ENCODE results near the gene IMMT.

DNA sequence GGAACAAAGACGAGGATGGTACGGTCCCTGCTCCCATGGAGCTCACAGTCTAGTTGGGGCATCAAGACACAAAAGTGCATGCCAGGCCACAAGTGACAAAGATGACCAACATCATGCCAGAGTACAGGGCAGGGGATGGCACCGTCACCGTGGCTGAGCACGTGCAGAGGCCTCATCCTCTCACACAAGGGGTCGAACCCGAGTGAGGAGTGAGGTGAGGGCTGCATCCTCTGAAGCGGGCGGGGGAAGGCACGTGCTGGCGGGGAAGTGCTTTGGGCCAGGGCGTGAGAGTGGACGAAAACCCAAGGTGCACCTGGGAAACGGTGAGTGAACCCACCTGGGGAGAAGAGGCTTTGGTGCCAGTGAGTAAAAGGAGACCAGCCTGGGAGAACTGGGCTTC lies 45.0 kb upstream of the IMMT start:
- no peak for TF ChIP-seq RBBP5 (IDR thresholded peaks at IDR 0.05; ENCODE audit: borderline replicate concordance, low read depth, low read length)
- no peak for TF ChIP-seq CHD1 (IDR thresholded peaks at IDR 0.05; ENCODE audit: low read depth, low read length)
- TF ChIP-seq BACH1 (IDR thresholded peaks at IDR 0.05; ENCODE audit: low read length): no peak
- TF ChIP-seq POLR2A (IDR thresholded peaks at IDR 0.05; ENCODE audit: control extremely low read depth in 1 of 2, low read depth in 2 of 2, low read length in 2 of 2): no peak

Data from H1 (cell line).